ENCODE data around the gene MCAM.

MCAM gene

DNA sequence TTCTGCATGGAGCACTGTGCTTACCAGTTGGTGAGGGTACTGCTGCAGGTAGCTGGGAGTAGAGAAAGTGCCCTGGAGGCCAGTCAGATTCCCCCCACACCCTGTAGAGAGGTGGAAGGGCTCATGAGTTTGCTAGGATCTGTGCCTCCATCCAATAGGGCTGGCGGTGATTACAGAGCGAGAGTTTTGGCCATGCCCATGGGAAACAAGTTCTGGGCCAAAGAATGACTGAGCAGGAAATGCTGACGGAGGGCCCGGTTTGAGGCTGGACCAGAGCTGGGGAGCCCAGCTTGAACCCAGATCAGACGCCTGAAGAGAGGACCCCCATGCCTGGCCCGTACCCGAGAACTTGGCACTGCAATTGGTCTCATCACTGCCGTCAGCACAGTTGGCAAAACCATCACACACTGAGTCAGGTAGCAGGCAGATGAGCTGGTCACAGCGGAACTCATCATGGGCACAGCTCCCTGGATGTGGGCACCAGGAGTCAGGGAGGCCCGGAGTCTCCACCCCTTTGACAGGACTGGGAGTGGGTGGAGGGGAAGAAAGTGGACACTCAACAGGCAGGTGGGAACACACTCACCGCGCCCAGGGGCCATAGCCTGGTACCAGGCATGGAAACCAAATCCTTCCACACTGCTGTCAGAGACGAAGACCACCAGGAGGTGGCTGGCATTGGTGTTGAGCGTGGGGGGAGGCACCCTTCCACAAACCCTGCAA lies 27.5 kb upstream of the MCAM start:
- Histone ChIP-seq H3K27me3 (ENCODE audit: control insufficient read depth, low read length) (peaks cover 42% of the 10 kb centered on the region), H3K4me3 (ENCODE audit: low read length) (no peak overlapping the region), H3K36me3 (ENCODE audit: control insufficient read depth, low read length) (no peaks in the 10 kb centered on the region), H3K4me1 (ENCODE audit: control insufficient read depth, low read length) (peaks cover 11% of the 10 kb centered on the region), H3K9me2 (replicated peaks; ENCODE audit: control insufficient read depth, low read length) (no peaks in the 10 kb centered on the region), H3K4me2 (ENCODE audit: low read length) (no peak overlapping the region), H3K79me2 (ENCODE audit: control insufficient read depth, low read length) (no peaks in the 10 kb centered on the region), H3K27ac (ENCODE audit: low read depth, low read length) (no peak overlapping the region), H3K9me3 (ENCODE audit: control insufficient read depth, insufficient read depth, low read length) (no peaks in the 10 kb centered on the region), H3F3A (ENCODE audit: control insufficient read depth, insufficient read depth) (no peaks in the 10 kb centered on the region), H4K20me1 (ENCODE audit: control insufficient read depth, insufficient read depth, low read depth, low read length) (no peaks in the 10 kb centered on the region)
- TF ChIP-seq, protein P1, sequence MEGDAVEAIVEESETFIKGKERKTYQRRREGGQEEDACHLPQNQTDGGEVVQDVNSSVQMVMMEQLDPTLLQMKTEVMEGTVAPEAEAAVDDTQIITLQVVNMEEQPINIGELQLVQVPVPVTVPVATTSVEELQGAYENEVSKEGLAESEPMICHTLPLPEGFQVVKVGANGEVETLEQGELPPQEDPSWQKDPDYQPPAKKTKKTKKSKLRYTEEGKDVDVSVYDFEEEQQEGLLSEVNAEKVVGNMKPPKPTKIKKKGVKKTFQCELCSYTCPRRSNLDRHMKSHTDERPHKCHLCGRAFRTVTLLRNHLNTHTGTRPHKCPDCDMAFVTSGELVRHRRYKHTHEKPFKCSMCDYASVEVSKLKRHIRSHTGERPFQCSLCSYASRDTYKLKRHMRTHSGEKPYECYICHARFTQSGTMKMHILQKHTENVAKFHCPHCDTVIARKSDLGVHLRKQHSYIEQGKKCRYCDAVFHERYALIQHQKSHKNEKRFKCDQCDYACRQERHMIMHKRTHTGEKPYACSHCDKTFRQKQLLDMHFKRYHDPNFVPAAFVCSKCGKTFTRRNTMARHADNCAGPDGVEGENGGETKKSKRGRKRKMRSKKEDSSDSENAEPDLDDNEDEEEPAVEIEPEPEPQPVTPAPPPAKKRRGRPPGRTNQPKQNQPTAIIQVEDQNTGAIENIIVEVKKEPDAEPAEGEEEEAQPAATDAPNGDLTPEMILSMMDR (IDR thresholded peaks at IDR 0.05; ENCODE audit: low read depth, low read length, poor library complexity, severe bottlenecking), result no peak
- TF ChIP-seq EZH2phosphoT487 (IDR thresholded peaks at IDR 0.05; ENCODE audit: borderline replicate concordance, low read length), result no peak

DNA sequence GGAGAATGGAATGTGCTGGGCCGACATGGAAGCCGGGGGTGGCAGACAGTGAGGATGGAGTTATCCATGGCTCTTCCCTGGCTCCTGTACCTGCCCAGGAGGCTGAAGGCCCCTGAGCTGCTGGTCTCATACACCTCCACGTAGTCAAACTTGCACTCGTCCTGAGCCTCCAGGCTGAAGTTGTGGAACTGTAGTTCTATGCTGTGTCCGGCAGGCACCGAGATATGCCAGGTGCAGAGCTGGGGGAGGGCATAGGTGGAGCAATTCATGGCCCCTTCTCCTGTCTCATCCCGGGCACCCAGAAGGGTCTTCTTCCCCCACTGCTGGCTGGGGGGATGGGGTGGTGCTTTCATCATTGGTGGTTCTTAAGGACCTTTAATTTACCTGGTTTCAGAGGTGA lies 26.8 kb upstream of the MCAM start:
- TF ChIP-seq EZH2phosphoT487 (IDR thresholded peaks at IDR 0.05; ENCODE audit: borderline replicate concordance, low read length), result no peak
- TF ChIP-seq, protein P1 (IDR thresholded peaks at IDR 0.05; ENCODE audit: low read depth, low read length, poor library complexity, severe bottlenecking), result no peak
- Histone ChIP-seq H3K27ac (ENCODE audit: low read depth, low read length) (no peak overlapping the region), H3K4me1 (ENCODE audit: control insufficient read depth, low read length) (peaks cover 11% of the 10 kb centered on the region), H3K27me3 (ENCODE audit: control insufficient read depth, low read length) (peaks cover 42% of the 10 kb centered on the region), H3K4me3 (ENCODE audit: low read length) (no peak overlapping the region), H3K4me2 (ENCODE audit: low read length) (no peak overlapping the region), H3K9me3 (ENCODE audit: control insufficient read depth, insufficient read depth, low read length) (no peaks in the 10 kb centered on the region), H3K36me3 (ENCODE audit: control insufficient read depth, low read length) (peaks cover 5% of the 10 kb centered on the region; the same call in 1 of the 2 replicates), H3K79me2 (ENCODE audit: control insufficient read depth, low read length) (no peaks in the 10 kb centered on the region), H3K9me2 (replicated peaks; ENCODE audit: control insufficient read depth, low read length) (no peaks in the 10 kb centered on the region), H4K20me1 (ENCODE audit: control insufficient read depth, insufficient read depth, low read depth, low read length) (0 out of 2 replicates have a peak, but pooled peaks cover 6% of the 10 kb centered on the region), H3F3A (ENCODE audit: control insufficient read depth, insufficient read depth) (no peaks in the 10 kb centered on the region)

DNA sequence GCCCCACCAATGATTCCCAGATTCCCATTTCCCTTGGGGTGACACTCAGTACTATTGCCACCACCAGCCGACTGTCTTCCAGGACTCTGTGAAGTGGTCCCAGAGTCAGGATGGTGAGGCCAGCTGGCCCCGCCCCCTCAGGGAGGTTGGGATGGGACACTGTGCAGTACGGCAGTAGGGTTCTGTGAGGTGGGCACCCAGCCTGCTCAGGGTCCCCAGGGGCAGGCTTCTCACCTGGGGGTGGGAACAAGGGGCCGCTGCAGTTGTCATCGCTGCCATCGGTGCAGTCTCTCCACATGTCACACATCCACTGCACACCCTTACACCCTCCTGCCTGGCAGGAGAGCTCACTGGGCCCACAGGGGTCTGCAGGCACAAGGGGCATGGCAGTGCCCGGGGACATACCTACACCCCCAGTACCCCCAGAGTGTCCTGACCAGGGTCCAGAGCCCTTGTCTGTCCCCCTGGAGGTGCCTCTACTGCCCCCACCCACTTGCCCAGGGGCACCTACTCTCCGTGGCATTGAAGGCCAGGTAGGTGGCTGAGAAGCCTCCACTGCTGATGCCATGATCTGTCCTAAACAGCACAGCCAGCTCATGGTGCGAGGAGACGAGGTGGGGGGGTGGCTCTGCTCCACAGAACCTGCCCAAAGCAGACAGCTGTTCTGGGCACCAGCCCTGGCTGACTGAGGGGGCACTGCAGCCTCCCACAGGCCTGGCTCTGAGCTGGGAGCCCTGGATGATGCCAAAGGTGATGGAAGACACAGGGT lies 25.6 kb upstream of the MCAM start:
- H4K20me1 ChIP-seq (ENCODE audit: control insufficient read depth, insufficient read depth, low read depth, low read length), result 0 out of 2 replicates have a peak, but pooled peaks cover 8% of the 10 kb centered on the region
- peaks cover 5% of the 10 kb centered on the region; the same call in 1 of the 2 replicates for H3K36me3 ChIP-seq (ENCODE audit: control insufficient read depth, low read length)
- no peaks in the 10 kb centered on the region for H3F3A ChIP-seq (ENCODE audit: control insufficient read depth, insufficient read depth)
- H3K27me3 ChIP-seq (ENCODE audit: control insufficient read depth, low read length), result peaks cover 40% of the 10 kb centered on the region
- TF ChIP-seq EZH2phosphoT487 (IDR thresholded peaks at IDR 0.05; ENCODE audit: borderline replicate concordance, low read length), result no peak
- TF ChIP-seq, protein P1 (IDR thresholded peaks at IDR 0.05; ENCODE audit: low read depth, low read length, poor library complexity, severe bottlenecking), result no peak
- peaks cover 7% of the 10 kb centered on the region for H3K79me2 ChIP-seq (ENCODE audit: control insufficient read depth, low read length)
- H3K4me1 ChIP-seq (ENCODE audit: control insufficient read depth, low read length), result peaks cover 23% of the 10 kb centered on the region
- no peaks in the 10 kb centered on the region for H3K9me2 ChIP-seq (replicated peaks; ENCODE audit: control insufficient read depth, low read length)
- no peak overlapping the region for H3K4me2 ChIP-seq (ENCODE audit: low read length)
- H3K4me3 ChIP-seq (ENCODE audit: low read length), result no peak overlapping the region
- no peaks in the 10 kb centered on the region for H3K9me3 ChIP-seq (ENCODE audit: control insufficient read depth, insufficient read depth, low read length)
- no peak overlapping the region for H3K27ac ChIP-seq (ENCODE audit: low read depth, low read length)

Measured in DOHH2 (cell line).